HepG2 (cell line): ENCODE measurements around the gene MICALL2. TPM values are rescaled to one million over a fixed set of nuclear protein-coding genes. Genes with fewer than 3 reads are reported as not detected.

Source experiments
- MEIS2 ChIP-seq: sonication (generic); formaldehyde crosslinking; IDR thresholded peaks from 2 replicates; pipeline ENCODE4 v1.9.0; 2021; ENCODE audit warnings: mild to moderate bottlenecking, missing genetic modification reagents
- MIER2 ChIP-seq: IDR thresholded peaks from 2 replicates; pipeline ENCODE4 v1.6.1; 2016; ENCODE audit warnings: missing biosample characterization, missing genetic modification reagents
- MXD4 ChIP-seq: IDR thresholded peaks from 2 replicates; pipeline ENCODE4 v1.6.1; 2016; ENCODE audit warnings: mild to moderate bottlenecking, missing biosample characterization, missing genetic modification reagents
- ZBTB38 ChIP-seq: sonication (generic); formaldehyde crosslinking; IDR thresholded peaks from 2 replicates; pipeline ENCODE4 v1.5.1; 2020; ENCODE audit warnings: mild to moderate bottlenecking, missing genetic modification reagents
- ZHX2 ChIP-seq, 2 experiments: sonication (generic) in 1 of 2; formaldehyde crosslinking in 1 of 2; IDR thresholded peaks; 2 replicates each; pipeline versions ENCODE4 v1.6.1 to v1.9.0; 2014 to 2022; ENCODE audit warnings: antibody characterized with exemption in 1 of 2, borderline replicate concordance in 1 of 2, inconsistent platforms in 1 of 2, low read depth in 1 of 2, missing genetic modification reagents in 1 of 2
- ZNF687 ChIP-seq: sonication (generic); formaldehyde crosslinking; IDR thresholded peaks from 2 replicates; pipeline ENCODE4 v1.5.1; 2020; ENCODE audit warnings: mild to moderate bottlenecking, missing genetic modification reagents, moderate library complexity
- polyA plus RNA-seq, 8 experiments: library from polyadenylated mRNA; depleted of rRNA in 3 of 8; stranded (reverse) in 7 of 8; unstranded in 1 of 8; fragments of >200 nt; fragmentation: Illumina TruSeq in 4 of 8; extraction: Trizol in 4 of 8; gene quantifications; 2 replicates each; pipeline versions ENCODE4 v1.2.1 to v1.2.3, GENCODE V29; 2011 to 2016; ENCODE audit warnings: low read depth in 4 of 8, missing spikeins in 1 of 8, mixed read lengths in 1 of 8; ENCODE audit not compliant: insufficient read depth in 1 of 8
- total RNA-seq, 5 experiments: library from RNA; depleted of rRNA; stranded (reverse); fragments of >200 nt; fragmentation: Illumina TruSeq; extraction: Trizol; gene quantifications; 2 replicates each; pipeline ENCODE4 v1.2.3, GENCODE V29; 2016; ENCODE audit warnings: low read depth in 1 of 5

Gene MICALL2
- total and polyA plus RNA-seq, 2 of the 13 experiments (the other 11 are each of a cell fraction or from before 2014, with no cell fraction given): 5.8 to 12.4 TPM

GRCh38 chr7:1454542-1454941 is 4.7 kb downstream of the MICALL2 start (continued):
- TF ChIP-seq ZHX2 (IDR thresholded peaks at IDR 0.05; ENCODE audit: low read depth) (no peak), ZHX2 (CRISPR knock-in tag; IDR thresholded peaks at IDR 0.05; ENCODE audit: borderline replicate concordance) (no peak), MIER2 (CRISPR knock-in tag) (no peak), ZNF687 (CRISPR knock-in tag) (peak; percentile 41; the same call in 1 of the 2 replicates), MEIS2 (CRISPR knock-in tag) (no peak), ZBTB38 (CRISPR knock-in tag) (peak; percentile 83), MXD4 (CRISPR knock-in tag) (no peak)
